Neural cell (in vitro differentiated cells): ENCODE results near the gene NCS1. TPM values are rescaled to one million over a fixed set of nuclear protein-coding genes. Genes with fewer than 3 reads are reported as not detected.

Experiments used
- H2AFZ ChIP-seq: fragments of 200-600, 300-800 bp; sonication (generic), shearing (Covaris generic); 2 replicates; pipeline ENCODE4 v1.6.0; 2014; ENCODE audit warnings: low read depth, mild to moderate bottlenecking, antibody characterized with exemption, low read length, moderate library complexity
- H3F3A ChIP-seq: fragments of 200-600 bp; shearing (Covaris generic); 2 replicates; pipeline ENCODE4 v1.6.1; 2016; ENCODE audit warnings: mild to moderate bottlenecking, moderate library complexity, mixed read lengths, antibody characterized with exemption, low read length; ENCODE audit not compliant: insufficient read depth, poor library complexity, severe bottlenecking
- H3K27ac ChIP-seq: fragments of 200-600, 300-800 bp; sonication (generic), shearing (Covaris generic); 2 replicates; pipeline ENCODE4 v1.5.1; 2014; ENCODE audit warnings: mild to moderate bottlenecking, low read length, moderate library complexity
- H3K27me3 ChIP-seq: fragments of 300-800, 200-600 bp; sonication (generic), shearing (Covaris generic); 2 replicates; pipeline ENCODE4 v1.6.0; 2014; ENCODE audit warnings: mild to moderate bottlenecking, low read depth, low read length, moderate library complexity; ENCODE audit not compliant: insufficient read depth
- H3K36me3 ChIP-seq: fragments of 300-800, 200-600 bp; sonication (generic), shearing (Covaris generic); 2 replicates; pipeline ENCODE4 v1.5.1; 2014; ENCODE audit warnings: mild to moderate bottlenecking, antibody characterized with exemption, low read length, moderate library complexity; ENCODE audit not compliant: insufficient read depth
- H3K4me2 ChIP-seq: fragments of 300-800, 200-600 bp; sonication (generic), shearing (Covaris generic); 2 replicates; pipeline ENCODE4 v1.6.0; 2014; ENCODE audit warnings: mild to moderate bottlenecking, low read length
- H3K4me3 ChIP-seq: fragments of 300-800, 200-600 bp; sonication (generic), shearing (Covaris generic); 2 replicates; pipeline ENCODE4 v1.5.1; 2014; ENCODE audit warnings: mild to moderate bottlenecking, low read length, moderate library complexity
- H3K79me2 ChIP-seq: fragments of 200-600 bp; shearing (Covaris generic); replicated peaks from 2 replicates; pipeline ENCODE4 v1.6.0; 2014; ENCODE audit warnings: mild to moderate bottlenecking, low read length, moderate library complexity; ENCODE audit not compliant: insufficient read depth
- H3K9ac ChIP-seq: fragments of 300-800, 200-600 bp; sonication (generic), shearing (Covaris generic); 2 replicates; pipeline ENCODE4 v1.6.1; 2016; ENCODE audit warnings: mild to moderate bottlenecking, low read length, mixed read lengths
- H3K9me2 ChIP-seq: fragments of 200-600 bp; shearing (Covaris generic); 2 replicates; pipeline ENCODE4 v1.6.1; 2016; ENCODE audit warnings: mild to moderate bottlenecking, low read length, mixed read lengths; ENCODE audit not compliant: insufficient read depth
- H3K9me3 ChIP-seq: fragments of 200-600, 300-800 bp; sonication (generic), shearing (Covaris generic); 2 replicates; pipeline ENCODE4 v1.6.1; 2016; ENCODE audit warnings: mild to moderate bottlenecking, mixed run types, low read length, moderate library complexity, mixed read lengths
- H4K20me1 ChIP-seq: fragments of 200-600 bp; shearing (Covaris generic); 2 replicates; pipeline ENCODE4 v1.6.1; 2016; ENCODE audit warnings: mild to moderate bottlenecking, mixed run types; ENCODE audit not compliant: insufficient read depth
- EP300 ChIP-seq: fragments of 450-650 bp; conservative IDR thresholded peaks from 2 replicates; pipeline ENCODE4 v1.6.1; 2014; ENCODE audit warnings: antibody characterized with exemption, mild to moderate bottlenecking, moderate library complexity; ENCODE audit not compliant: poor library complexity, severe bottlenecking
- EZH2 ChIP-seq: fragments of 200-600, 300-800 bp; shearing (Covaris generic), sonication (generic); IDR thresholded peaks from 2 replicates; pipeline ENCODE4 v1.6.1; 2014; ENCODE audit warnings: antibody characterized with exemption, low read length, borderline replicate concordance, mild to moderate bottlenecking; ENCODE audit not compliant: insufficient read depth, poor library complexity, severe bottlenecking
- MXI1 ChIP-seq: fragments of 450-650 bp; conservative IDR thresholded peaks from 2 replicates; pipeline ENCODE4 v1.6.1; 2014; ENCODE audit warnings: antibody characterized with exemption, mild to moderate bottlenecking; ENCODE audit not compliant: poor library complexity, severe bottlenecking
- POLR2AphosphoS5 ChIP-seq: IDR thresholded peaks from 2 replicates; pipeline ENCODE4 v1.6.1; 2012
- RAD21 ChIP-seq: fragments of 450-650 bp; conservative IDR thresholded peaks from 2 replicates; pipeline ENCODE4 v1.6.1; 2014; ENCODE audit warnings: antibody characterized with exemption, mild to moderate bottlenecking, moderate library complexity
- REST ChIP-seq: IDR thresholded peaks from 2 replicates; pipeline ENCODE4 v1.6.1; 2012; ENCODE audit warnings: borderline replicate concordance
- SMC3 ChIP-seq: fragments of 450-650 bp; conservative IDR thresholded peaks from 2 replicates; pipeline ENCODE4 v1.6.1; 2014; ENCODE audit warnings: antibody characterized with exemption, mild to moderate bottlenecking, moderate library complexity; ENCODE audit not compliant: poor library complexity
- TAF1 ChIP-seq: IDR thresholded peaks from 2 replicates; pipeline ENCODE4 v1.6.1; 2012; ENCODE audit warnings: low read depth
- polyA plus RNA-seq: library from polyadenylated mRNA; depleted of rRNA; stranded (reverse); fragments of >200 nt; gene quantifications from 2 replicates; pipeline ENCODE4 v1.2.3, GENCODE V29; 2014
- TF ChIP-seq, protein P1 (sequence below): fragments of 450-650 bp; IDR thresholded peaks from 2 replicates; pipeline ENCODE4 v1.5.1; 2014; ENCODE audit warnings: antibody characterized with exemption, mild to moderate bottlenecking, moderate library complexity; ENCODE audit not compliant: poor library complexity, severe bottlenecking

NCS1 gene
- polyA plus RNA-seq, 1 donor from 2014 or later = 73.3 TPM

GRCh38 chr9:130140706-130141105 is 31.5 kb upstream of the NCS1 start:
- Histone ChIP-seq H3F3A (no peaks in the 10 kb centered on the region), H3K4me2 (no peak overlapping the region), H2AFZ (no peak overlapping the region), H3K36me3 (no peaks in the 10 kb centered on the region), H3K9me3 (no peaks in the 10 kb centered on the region), H3K79me2 (no peaks in the 10 kb centered on the region), H4K20me1 (no peaks in the 10 kb centered on the region), H3K27me3 (no peaks in the 10 kb centered on the region), H3K4me3 (no peak overlapping the region), H3K9me2 (no peaks in the 10 kb centered on the region), H3K27ac (no peak overlapping the region), H3K9ac (no peak overlapping the region)
- TF ChIP-seq TAF1 = no peak
- TF ChIP-seq, protein P1, sequence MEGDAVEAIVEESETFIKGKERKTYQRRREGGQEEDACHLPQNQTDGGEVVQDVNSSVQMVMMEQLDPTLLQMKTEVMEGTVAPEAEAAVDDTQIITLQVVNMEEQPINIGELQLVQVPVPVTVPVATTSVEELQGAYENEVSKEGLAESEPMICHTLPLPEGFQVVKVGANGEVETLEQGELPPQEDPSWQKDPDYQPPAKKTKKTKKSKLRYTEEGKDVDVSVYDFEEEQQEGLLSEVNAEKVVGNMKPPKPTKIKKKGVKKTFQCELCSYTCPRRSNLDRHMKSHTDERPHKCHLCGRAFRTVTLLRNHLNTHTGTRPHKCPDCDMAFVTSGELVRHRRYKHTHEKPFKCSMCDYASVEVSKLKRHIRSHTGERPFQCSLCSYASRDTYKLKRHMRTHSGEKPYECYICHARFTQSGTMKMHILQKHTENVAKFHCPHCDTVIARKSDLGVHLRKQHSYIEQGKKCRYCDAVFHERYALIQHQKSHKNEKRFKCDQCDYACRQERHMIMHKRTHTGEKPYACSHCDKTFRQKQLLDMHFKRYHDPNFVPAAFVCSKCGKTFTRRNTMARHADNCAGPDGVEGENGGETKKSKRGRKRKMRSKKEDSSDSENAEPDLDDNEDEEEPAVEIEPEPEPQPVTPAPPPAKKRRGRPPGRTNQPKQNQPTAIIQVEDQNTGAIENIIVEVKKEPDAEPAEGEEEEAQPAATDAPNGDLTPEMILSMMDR = no peak
- no peak for TF ChIP-seq MXI1
- no peak for TF ChIP-seq EP300
- no peak for TF ChIP-seq SMC3
- TF ChIP-seq EZH2 = no peak
- no peak for TF ChIP-seq REST
- TF ChIP-seq RAD21 = no peak
- no peak for TF ChIP-seq POLR2AphosphoS5

GRCh38 chr9:130142056-130142455 is 30.1 kb upstream of the NCS1 start:
- H3K9me2 ChIP-seq = no peaks in the 10 kb centered on the region
- no peaks in the 10 kb centered on the region for H3K36me3 ChIP-seq
- H2AFZ ChIP-seq = no peak overlapping the region
- TF ChIP-seq POLR2AphosphoS5 (no peak), SMC3 (no peak), RAD21 (no peak), EZH2 (no peak), TAF1 (no peak), EP300 (no peak), MXI1 (no peak)
- TF ChIP-seq, protein P1 = no peak
- H3F3A ChIP-seq = no peaks in the 10 kb centered on the region
- H4K20me1 ChIP-seq = no peaks in the 10 kb centered on the region
- H3K9ac ChIP-seq = no peak overlapping the region
- H3K79me2 ChIP-seq = no peaks in the 10 kb centered on the region
- H3K27ac ChIP-seq = no peak overlapping the region
- H3K4me2 ChIP-seq = no peak overlapping the region
- no peaks in the 10 kb centered on the region for H3K27me3 ChIP-seq
- no peaks in the 10 kb centered on the region for H3K9me3 ChIP-seq
- H3K4me3 ChIP-seq = no peak overlapping the region
